Mammary epithelial cell (primary cell): ENCODE results near the gene CSNK1G2.

Source experiments
- CTCF ChIP-seq, 2 donors: IDR thresholded peaks in 1 of 2; conservative IDR thresholded peaks in 1 of 2; 2 replicates each; pipeline ENCODE4 v1.5.1; 2011 to 2012; ENCODE audit warnings: inconsistent platforms in 2 of 2, low read length in 2 of 2, mild to moderate bottlenecking in 2 of 2, control low read depth in 1 of 2, low read depth in 1 of 2; ENCODE audit not compliant: insufficient read depth in 1 of 2; ENCODE audit errors: extremely low read depth in 1 of 2
- EZH2 ChIP-seq: IDR thresholded peaks from 2 replicates; pipeline ENCODE4 v1.6.1; 2012; ENCODE audit warnings: low read length, inconsistent platforms, borderline replicate concordance

GRCh38 chr19:1925544-1925943, 15.4 kb upstream of the CSNK1G2 start:
- TF ChIP-seq EZH2 (no peak), CTCF (conservative IDR thresholded peaks at IDR 0.05 in 1 of 2, IDR thresholded peaks at IDR 0.05 in 1 of 2; ENCODE audit: extremely low read depth in 1 of 2, insufficient read depth in 1 of 2, low read depth in 1 of 2, low read length in 2 of 2) (no peak)
